HG03066 (cell line): Measurements from ENCODE around the gene SCARB1.

Source experiments
- ATAC-seq: cut with Tn5 transposase; IDR thresholded peaks from one replicate; pipeline ENCODE4 v1.9.1; 2021; ENCODE audit warnings: low read depth; ENCODE audit not compliant: unreplicated experiment

SCARB1 gene

DNA sequence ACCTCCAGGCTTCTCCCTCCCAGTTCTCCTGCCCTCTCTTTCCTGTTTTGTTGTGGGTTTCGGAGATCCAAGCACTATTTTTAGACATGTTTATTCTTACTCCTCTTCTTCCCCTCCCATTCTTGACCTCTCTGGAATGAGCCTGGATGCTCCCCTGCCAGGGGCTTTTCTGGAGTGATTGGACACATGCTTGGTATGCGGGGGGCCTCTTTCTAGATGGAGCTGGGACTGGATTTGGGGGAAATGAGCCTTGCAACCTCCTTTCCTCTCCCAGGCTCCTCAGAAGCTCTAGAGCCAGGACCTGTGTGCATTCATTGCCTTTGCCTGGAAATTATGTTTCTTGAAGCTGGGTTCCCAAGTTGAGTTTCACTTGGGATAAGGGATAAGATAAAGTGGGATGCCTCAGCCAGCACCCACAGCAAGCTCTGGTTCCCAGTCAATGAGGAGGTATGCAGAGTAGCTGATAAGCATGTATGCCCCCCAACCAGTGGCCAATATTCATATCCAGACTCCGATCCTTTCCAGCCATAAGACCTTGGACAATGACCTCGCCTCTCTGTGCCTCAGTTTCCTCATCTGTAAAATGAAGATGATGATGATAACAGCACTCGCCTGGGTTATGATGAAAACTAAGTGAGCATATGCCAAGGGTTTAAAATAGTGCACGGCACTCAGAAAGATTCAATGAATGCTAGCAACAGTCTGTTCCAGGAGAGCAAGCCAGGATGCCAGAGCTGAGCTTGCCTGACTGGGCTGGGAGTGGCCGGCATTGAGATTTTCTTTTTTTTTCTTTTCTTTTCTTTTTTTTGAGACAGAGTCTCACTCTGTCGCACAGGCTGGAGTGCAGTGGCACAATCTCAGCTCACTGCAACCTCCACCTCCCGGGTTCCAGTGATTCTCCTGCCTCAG, 97.8 kb downstream of the SCARB1 start:
- ATAC-seq = no peak

DNA sequence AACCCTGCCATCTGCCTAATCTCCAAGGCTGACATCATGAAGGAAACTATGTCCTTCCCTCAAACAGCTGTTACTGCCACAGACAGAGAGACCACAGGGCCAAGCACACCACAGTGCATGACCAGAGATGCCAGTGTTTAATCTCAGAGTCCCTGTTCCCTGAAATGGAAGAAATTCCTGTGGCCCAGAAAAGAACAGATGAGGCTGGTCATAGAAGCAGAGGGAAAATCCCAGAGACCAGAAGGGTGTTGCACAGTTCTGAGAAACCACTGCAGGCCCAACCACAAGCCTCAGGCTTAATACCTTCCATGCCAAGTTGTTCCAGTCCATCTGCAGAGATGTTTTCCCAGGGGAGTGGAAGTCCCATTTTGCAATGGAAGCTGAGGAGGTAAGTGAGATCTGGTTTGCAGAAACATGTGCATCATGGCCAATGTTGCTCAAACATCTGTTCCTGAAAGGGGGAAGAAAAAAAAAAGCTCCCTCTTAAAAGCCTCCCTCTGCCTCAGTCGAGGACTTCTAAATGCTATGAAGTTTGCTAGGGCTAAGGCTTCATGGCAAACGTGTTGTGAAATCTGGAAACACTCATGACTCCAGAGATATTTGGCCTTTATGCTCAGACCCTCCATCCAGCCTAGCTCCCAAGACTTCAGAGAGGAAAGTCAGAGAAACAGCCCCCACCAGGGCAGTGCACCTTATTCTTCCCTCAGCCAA, 98.6 kb downstream of the SCARB1 start:
- ATAC-seq = no peak

DNA sequence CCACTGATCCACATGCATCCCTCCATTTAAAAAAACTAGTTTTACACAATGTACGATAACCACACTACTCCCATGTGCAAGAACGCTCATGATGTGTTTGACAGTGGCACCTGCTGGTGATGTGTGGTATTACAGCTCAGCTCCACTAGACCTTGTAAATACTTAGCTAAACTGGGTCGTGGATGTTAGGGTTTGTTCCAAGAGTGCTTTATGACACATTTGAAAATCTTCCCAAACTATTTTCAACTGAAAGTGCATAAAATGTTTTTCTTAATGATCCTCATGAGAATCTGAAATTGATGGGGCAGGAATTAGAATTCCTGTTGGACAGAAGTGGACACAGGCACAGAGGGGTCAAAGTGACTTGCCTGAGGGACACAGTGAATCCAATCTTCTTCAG, 99.2 kb downstream of the SCARB1 start:
- no peak for ATAC-seq

DNA sequence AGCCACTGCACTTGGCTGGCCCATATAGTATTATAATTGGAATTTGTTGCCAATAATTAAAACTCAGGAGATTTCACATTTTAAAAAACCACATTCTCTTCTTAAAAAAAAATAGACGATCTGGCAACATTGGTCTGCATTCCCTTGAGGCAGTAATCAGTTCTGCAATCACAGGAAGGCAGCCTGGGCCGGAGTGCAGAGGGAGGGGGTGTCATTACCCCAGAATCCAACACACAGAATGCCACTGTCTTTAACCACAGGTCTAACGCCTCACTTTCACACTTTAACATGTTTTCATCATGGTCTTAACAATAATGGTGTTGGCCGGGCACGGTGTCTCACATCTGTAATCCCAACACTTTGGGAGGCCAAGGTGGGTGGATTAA, 100.1 kb downstream of the SCARB1 start:
- ATAC-seq = no peak

DNA sequence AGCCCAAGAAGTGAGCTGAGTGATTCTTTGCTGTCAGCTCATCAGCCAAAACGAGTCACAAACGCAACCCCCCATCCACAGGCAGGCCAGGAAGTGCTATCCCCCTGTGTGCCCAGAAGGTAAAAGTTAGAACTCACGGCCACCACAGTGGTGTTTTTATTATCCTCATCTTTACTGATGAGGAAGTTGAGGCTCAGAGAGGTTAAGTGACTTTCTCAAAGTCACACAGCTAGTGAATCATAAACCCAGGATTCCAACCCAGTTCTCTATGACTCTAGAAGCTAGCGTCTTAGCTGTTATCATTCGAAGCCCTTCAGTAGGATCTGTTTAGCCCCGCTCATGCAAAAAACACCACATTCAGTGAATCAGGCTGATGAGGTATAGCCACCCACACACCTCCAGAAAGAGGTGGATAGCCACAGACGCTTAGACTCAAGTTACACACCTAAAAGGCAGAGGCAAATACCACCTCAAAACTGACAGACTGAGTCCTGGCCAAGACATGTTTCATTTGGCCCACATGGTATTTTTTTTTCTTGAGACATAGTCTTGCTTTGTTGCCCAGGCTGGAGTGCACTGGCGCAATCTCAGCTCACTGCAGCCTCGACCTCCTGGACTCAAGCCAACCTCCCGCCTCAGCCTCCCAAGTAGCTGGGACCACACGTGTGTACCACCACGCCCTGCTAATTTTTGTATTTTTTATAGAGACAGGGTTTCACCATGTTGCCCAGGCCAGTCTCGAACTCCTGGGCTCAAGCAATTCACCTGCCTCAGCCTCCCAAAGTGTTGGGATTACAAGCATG, 100.7 kb downstream of the SCARB1 start:
- ATAC-seq = no peak

DNA sequence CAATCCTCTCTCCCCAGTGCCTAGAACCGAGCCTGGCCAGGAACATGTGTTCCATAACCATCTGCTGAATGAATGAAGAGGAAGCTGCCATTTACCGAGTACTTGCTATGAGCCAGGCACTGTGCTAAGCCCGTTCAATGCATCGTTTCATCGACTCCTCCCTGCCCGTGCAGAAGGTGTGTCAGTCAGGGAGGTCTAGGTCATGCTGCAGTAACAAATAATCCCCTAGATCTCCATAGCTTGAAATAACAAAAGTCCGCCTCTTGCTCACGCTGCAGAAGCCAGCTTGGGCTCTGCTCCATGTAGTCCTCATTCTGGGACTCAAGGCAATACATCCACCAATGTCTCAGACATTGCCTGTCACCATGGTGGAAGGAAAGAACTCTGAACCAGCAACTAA, 101.3 kb downstream of the SCARB1 start:
- ATAC-seq = no peak

DNA sequence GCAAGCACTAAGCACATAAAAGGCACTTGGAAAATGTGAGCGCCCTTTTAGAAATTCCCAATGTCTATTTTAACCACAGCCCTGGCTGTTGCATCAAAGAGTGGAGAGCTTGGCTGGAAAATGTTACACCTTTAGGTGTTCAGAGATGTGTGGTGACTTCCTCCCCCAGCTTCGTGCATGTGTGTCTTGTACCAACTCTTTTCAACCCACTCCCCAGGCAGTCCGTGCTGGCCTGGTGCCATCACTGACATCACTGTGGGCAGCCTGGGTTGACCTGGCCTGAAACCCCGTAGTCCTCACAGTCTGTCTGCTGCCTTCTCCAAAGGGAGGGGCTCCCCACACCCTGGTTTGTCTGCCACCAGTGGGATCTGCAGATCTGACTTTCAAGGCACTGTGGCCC, 101.8 kb downstream of the SCARB1 start:
- ATAC-seq = no peak

DNA sequence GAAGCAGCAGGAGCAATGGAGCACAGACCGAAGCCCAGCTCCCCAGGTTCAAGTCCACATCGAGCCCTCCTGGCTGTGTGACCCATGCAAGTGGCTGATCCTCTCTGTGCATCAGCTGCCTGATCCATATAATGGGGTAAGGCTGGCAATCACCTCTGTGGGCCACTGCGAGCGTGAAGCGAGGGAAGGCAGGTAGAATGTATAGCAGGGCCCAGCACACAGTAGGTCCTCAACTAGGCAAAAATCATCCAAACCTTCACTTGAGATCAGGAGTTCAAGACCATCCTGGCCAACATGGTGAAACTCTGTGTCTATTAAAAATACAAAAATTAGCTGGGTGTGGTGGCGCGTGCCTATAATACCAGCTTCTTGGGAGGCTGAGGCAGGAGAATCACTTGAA, 102.6 kb downstream of the SCARB1 start:
- ATAC-seq = no peak

DNA sequence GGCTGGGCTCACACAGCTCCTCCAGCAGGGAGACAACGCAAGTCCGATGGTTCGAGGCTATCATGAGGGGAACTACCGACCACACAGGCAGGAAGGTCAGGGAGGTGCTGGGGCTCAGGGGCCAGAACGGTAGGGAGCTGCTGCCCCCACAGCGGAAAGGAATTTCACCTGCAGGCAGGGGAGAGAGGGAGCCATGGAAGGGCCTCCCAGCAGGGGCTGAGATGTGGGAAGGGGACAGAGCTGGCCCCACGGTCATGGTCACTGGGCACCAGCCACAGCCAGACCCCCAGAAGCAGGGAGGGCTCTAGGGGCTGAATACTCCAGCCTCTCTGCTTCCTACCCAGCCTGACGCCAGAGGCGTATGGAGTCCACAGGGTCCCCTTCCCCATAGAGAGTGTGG, 103.1 kb downstream of the SCARB1 start:
- ATAC-seq = no peak

DNA sequence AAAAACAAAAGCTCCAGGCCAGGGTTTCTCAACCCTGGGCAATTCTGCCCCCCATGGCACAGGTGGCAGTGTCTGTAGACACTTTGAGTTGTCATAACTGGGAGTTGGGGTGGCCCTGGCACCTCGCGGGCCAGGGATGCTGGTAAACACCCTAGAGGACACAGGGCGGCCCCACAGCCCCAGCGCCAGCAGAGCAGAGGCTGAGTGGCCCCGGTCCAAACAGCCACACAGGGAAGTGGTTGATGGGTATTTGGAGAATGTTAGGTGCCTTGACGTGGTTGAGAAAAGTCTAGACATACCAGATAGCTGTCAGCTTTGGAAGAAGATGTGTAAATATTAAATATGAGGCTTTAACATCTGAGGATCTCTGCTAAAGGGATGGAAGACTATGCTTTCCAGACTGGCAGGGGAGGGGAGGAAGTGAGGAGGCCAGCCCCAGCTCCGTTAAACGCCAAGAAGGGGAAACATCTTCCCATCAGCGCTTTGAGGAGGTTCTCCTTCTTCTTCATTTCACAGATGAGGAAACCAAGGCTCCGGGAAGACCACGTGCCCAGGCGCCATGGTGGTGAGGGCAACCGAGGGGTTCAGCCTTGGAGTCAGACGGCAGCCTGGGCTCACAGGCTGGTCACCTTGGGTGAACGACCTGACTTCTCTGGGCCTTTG, 103.7 kb downstream of the SCARB1 start:
- no peak for ATAC-seq

DNA sequence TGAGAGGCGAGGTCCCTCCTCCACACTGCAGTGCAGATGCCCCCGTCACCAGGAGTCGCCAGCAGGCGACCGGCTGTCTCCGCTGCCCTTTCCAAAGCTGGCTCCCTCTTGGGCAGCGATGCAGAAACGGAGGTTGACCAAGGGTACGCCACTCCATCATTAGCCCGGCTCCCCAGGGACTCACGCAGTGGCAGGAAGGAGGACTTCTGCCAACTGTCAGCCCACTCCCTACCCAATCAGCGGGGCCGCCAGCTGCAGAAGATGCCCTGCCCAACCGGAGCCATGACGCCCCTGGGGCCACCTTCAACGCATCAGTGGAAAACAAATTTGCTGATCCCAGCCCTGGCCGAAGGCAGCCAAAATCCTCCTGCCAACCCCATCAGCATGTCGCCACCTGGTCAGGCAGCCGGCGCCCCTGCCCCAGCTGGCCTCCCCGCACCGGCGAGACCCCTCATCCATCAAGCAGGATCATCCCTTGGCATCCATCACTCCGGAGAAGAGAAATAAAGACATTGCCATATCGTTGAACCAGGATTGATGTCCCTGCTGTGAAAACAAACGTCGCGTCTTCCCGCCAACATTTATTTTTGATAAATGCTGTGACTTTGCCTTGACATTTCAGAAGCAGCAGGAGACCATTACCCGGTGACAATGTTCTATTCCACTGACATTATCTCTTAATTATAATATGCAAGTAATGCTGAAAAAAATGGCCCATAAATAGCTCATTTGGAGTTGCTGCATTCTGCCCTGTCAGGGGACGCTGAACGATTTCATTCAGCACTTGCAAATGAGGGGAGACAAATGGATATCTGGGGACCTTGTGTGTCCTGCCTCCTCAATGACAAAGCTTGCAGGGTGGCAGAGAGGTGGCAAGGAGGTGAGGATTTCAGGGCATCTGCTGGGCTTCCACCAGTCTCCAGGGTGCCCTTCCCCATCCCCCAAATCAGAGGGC, 105.1 kb downstream of the SCARB1 start:
- ATAC-seq = no peak

DNA sequence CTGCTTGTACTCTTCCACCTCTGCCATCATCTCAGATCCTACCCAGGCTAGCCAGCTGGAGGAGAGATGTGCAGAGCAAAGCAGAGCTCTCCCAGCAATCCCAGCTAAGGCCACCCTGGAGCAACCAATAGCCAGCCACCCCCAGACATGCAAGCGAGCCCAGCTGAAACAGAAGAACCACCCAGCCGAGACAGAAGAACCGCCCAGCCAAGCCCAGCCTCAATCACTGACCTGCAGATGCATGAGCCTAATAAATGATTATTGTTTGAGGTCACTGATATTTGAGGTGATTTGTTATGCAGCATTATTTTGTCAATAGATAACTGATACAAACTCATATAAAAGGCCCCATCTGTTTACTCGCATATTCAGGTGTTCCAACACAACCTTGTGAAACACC, 106.3 kb downstream of the SCARB1 start:
- ATAC-seq = no peak

DNA sequence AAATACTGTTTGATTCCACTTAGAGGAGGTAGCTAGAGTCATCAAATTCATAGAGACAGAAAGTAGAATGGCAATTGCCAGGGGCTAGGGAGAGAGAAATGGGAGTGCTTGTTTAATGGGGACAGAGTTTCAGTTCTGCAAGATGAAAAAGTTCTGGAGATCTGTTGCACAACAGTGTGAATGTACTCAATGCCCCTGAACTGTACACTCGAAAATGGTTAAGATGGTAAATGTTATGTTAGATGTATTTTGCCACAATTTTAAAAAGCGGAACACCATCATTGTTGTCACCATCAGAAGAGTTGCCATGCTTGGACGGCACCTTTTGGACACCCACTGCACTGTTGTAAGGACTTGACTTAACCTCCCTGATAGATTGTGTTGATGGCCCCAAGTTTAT, 106.9 kb downstream of the SCARB1 start:
- no peak for ATAC-seq

DNA sequence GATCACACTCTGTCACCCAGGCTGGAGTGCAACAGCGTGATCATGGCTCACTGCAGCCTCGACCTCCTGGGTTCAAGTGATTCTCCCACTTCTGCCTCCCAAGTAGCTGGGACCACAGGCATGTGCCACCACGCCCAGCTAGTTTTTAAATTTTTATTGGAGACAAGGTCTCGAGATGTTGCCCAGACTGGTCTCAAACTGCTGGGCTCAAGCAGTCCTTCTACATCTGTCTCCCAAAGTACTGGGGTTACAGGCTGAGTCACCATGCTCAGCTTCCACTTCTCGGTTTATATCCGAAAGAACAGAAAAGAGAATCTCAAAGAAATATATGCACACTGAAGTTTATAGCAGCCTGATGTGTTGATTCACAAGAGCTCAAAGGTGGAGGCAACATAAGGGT, 107.5 kb downstream of the SCARB1 start:
- no peak for ATAC-seq

DNA sequence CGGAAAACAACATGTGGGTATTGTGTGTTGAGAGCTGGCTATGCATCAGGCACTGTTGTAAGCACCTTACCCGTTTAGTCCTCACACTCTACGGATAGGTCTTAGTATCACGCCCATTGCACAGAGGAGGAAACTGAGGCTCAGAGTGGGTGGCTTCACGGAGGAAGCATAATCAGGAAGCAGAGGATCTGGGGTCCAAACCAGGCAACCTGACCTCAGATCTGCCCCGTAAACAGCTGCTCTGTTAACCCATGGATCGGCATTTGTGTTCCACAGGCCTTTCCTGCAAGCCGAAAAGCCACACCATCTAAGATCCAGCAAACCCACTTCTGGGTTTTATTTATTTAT, 107.9 kb downstream of the SCARB1 start:
- no peak for ATAC-seq

DNA sequence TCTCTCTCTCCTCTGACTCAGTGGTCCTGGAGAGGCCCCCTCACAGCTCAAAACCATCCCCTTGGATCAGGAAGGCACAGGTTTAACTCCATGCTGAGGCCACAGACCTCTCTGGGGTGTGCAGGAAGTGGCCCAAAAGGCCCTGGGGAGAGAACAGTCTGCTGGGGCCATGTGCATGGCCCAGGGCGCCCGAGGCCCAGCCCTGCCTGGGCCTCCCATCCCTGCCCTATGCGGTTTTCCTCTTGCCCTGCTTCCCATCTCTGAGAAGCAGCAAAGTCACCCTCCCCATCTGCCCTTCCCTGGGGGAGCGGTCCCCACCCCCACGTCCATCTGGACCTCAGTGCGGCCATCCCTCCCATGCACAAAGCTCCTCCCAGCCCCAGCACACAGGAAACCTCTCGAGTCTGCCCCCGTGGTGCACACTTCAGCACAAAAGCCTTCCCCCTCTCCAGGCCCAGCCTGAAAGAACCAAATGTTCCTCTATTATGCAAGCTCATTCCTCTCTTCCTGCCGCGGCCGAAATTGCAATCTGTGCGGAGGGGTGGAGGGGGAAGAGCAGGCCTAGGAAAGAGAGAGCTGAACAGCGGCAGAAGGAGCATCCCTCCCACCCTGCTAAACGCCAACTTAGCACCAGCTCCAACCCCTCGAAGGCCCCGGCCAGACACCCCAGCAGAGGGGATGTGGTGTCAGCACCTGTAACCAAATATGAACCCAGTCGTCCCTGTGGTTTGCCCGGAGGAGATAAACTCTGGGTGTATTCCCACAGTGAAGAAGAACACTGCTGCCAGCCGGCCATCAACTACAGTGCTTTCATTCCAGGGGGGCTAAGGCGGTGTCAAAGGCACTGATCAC, 108.5 kb downstream of the SCARB1 start:
- ATAC-seq = no peak

DNA sequence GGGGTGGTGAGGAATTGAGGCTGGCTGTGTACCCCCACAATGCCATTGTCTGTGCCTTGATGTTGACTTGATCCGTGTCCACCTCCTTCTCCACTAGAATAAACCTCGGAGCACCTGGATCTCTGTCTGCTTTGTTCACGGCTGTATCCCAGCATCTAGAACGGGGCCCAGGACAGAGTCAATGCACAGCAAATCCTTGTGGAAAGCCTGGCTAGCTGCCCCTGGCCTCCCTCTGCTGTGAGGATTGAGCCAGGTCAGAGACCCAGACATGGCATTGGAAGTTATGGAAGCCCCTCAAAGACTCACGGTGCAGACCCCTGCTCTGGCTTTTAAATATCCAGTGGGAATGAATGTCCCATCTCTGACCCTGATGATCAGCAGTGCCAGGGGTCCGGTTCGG, 109.2 kb downstream of the SCARB1 start:
- no peak for ATAC-seq

DNA sequence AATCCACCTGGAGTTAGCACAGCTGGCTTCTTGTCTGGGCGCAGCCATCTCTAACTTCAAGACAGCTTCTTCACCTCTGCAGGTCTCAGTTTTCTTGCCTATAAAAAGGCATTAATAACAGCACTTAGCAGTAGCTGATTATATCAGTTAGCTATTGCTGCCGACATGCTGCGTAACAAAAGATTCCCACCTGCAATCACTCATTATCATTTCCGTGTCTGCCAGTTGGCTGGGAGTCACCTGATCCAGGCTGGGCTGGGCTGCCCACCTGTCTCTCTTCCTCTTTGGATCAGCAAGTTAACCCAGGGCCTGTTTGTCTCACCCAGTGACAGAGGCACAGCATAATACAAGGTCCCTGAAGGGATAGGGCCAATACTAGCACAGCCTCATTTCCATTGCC, 109.7 kb downstream of the SCARB1 start:
- no peak for ATAC-seq

DNA sequence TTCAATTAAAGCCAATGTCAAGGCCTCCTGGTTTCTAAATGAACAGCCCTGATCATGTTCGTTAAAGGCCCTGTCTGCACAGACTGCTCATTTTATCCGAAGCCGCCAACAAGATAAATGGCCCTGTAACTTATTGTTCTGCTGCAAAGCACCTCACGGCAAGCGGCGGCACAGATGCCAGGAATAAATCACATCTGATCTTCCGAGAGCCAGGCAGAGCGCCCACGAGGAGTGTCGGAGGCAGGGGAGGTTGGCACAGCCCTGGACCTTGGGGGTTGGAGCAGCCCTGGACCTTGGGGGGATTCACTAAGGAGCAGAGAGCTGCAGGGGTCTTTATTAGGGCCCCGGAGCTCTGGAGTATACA, 110.5 kb downstream of the SCARB1 start:
- no peak for ATAC-seq
